Keratinocyte (primary cell): Measurements from ENCODE around the gene MTMR3.

ENCODE experiments used
- CTCF ChIP-seq, 3 experiments: IDR thresholded peaks in 1 of 3; conservative IDR thresholded peaks in 1 of 3; optimal IDR thresholded peaks in 1 of 3; 2 replicates in 2 of 3; 3 replicates in 1 of 3; pipeline versions ENCODE3 to v1.5.1; 2011; ENCODE audit warnings: low read length in 3 of 3, mild to moderate bottlenecking in 3 of 3, moderate library complexity in 2 of 3, control low read depth in 1 of 3, inconsistent platforms in 1 of 3; ENCODE audit not compliant: insufficient read depth in 2 of 3; ENCODE audit errors: extremely low read depth in 1 of 3
- EZH2 ChIP-seq: IDR thresholded peaks from one replicate; pipeline ENCODE4 v1.6.1; 2012; ENCODE audit warnings: inconsistent platforms, mild to moderate bottlenecking, low read length, moderate library complexity

GRCh38 chr22:30015229-30015797 lies 132.3 kb downstream of the MTMR3 start:
- no peak for TF ChIP-seq CTCF (optimal IDR thresholded peaks at IDR 0.05 in 1 of 3, IDR thresholded peaks at IDR 0.05 in 1 of 3, conservative IDR thresholded peaks at IDR 0.05 in 1 of 3; ENCODE audit: extremely low read depth in 1 of 3, insufficient read depth in 2 of 3, low read length in 3 of 3)
- TF ChIP-seq EZH2 = no peak
